ENCODE measurements around the gene WNT8B.

- TF ChIP-seq POLR2AphosphoS5 (IDR thresholded peaks at IDR 0.05; ENCODE audit: low read depth, low read length) = no peak
- TF ChIP-seq, protein P1, sequence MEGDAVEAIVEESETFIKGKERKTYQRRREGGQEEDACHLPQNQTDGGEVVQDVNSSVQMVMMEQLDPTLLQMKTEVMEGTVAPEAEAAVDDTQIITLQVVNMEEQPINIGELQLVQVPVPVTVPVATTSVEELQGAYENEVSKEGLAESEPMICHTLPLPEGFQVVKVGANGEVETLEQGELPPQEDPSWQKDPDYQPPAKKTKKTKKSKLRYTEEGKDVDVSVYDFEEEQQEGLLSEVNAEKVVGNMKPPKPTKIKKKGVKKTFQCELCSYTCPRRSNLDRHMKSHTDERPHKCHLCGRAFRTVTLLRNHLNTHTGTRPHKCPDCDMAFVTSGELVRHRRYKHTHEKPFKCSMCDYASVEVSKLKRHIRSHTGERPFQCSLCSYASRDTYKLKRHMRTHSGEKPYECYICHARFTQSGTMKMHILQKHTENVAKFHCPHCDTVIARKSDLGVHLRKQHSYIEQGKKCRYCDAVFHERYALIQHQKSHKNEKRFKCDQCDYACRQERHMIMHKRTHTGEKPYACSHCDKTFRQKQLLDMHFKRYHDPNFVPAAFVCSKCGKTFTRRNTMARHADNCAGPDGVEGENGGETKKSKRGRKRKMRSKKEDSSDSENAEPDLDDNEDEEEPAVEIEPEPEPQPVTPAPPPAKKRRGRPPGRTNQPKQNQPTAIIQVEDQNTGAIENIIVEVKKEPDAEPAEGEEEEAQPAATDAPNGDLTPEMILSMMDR (IDR thresholded peaks at IDR 0.05) = no peak
These were observed 65.5 kb downstream of the WNT8B start for GRCh38 chr10:100528123-100528886.

Data from Panc1 (cell line).